Upper lobe of right lung (tissue), 1 donor: ENCODE data around the gene LARP1. TPM values are rescaled to one million over a fixed set of nuclear protein-coding genes. Genes with fewer than 3 reads are reported as not detected.

ENCODE experiments used
- ATAC-seq: fragments of 200-7000 bp; cut with Tn5 transposase; one replicate; pipeline ENCODE4 v1.9.1; 2020; ENCODE audit warnings: mild to moderate bottlenecking, moderate library complexity
- DNase-seq: peaks from one replicate; pipeline ENCODE4 v3.0.0-alpha.2; 2020
- H3K27ac ChIP-seq: fragments of 200-600 bp; one replicate; pipeline ENCODE4 v1.8.0; 2022
- H3K27me3 ChIP-seq: fragments of 200-600 bp; one replicate; pipeline ENCODE4 v1.8.0; 2022; ENCODE audit warnings: mild to moderate bottlenecking
- H3K36me3 ChIP-seq: fragments of 200-600 bp; one replicate; pipeline ENCODE4 v1.8.0; 2022
- H3K4me1 ChIP-seq: fragments of 200-600 bp; one replicate; pipeline ENCODE4 v1.8.0; 2022
- H3K4me3 ChIP-seq: fragments of 200-600 bp; one replicate; pipeline ENCODE4 v1.8.0; 2022; ENCODE audit warnings: mild to moderate bottlenecking
- H3K9me3 ChIP-seq: fragments of 200-600 bp; one replicate; pipeline ENCODE4 v1.8.0; 2022
- intact Hi-C: fragments of 100-400 bp; cut with DNase I; formaldehyde crosslinking; loops from one replicate; pipeline ENCODE4 v1.11.0; 2022
- total RNA-seq: library from RNA; stranded (reverse); fragmentation: NEBNext Ultra II Directional; extraction: Animal tissue kit (Norgen Biotek cat#: 25700); gene quantifications from one replicate; pipeline ENCODE4 v1.2.1, GENCODE V29; 2021
- TF ChIP-seq, protein P1 (sequence below): fragments of 200-600 bp; IDR thresholded peaks from one replicate; pipeline ENCODE4 v1.8.0; 2022; ENCODE audit warnings: antibody characterized with exemption
- donor health status: DM: no; HTN: yes; CAD: no; lungs with severe emphysema.

LARP1 gene
- total RNA-seq, 1 donor from 2014 or later: 151 TPM

GRCh38 chr5:154709368-154710305 lies 45.5 kb upstream of the LARP1 start:
- intact Hi-C loops: no loop called here
- peaks cover 9% of the 10 kb centered on the region for H3K4me1 ChIP-seq
- H3K36me3 ChIP-seq: no peaks in the 10 kb centered on the region
- TF ChIP-seq, protein P1, sequence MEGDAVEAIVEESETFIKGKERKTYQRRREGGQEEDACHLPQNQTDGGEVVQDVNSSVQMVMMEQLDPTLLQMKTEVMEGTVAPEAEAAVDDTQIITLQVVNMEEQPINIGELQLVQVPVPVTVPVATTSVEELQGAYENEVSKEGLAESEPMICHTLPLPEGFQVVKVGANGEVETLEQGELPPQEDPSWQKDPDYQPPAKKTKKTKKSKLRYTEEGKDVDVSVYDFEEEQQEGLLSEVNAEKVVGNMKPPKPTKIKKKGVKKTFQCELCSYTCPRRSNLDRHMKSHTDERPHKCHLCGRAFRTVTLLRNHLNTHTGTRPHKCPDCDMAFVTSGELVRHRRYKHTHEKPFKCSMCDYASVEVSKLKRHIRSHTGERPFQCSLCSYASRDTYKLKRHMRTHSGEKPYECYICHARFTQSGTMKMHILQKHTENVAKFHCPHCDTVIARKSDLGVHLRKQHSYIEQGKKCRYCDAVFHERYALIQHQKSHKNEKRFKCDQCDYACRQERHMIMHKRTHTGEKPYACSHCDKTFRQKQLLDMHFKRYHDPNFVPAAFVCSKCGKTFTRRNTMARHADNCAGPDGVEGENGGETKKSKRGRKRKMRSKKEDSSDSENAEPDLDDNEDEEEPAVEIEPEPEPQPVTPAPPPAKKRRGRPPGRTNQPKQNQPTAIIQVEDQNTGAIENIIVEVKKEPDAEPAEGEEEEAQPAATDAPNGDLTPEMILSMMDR: no peak
- ATAC-seq: no peak
- no peak for DNase-seq
- H3K27ac ChIP-seq: no peak overlapping the region
- no peak overlapping the region for H3K4me3 ChIP-seq
- H3K27me3 ChIP-seq: no peaks in the 10 kb centered on the region
- H3K9me3 ChIP-seq: no peaks in the 10 kb centered on the region

GRCh38 chr5:154712518-154713437 lies 42.4 kb upstream of the LARP1 start:
- peak; percentile 88 for ATAC-seq
- Histone ChIP-seq H3K27me3 (no peaks in the 10 kb centered on the region), H3K4me1 (peaks cover 11% of the 10 kb centered on the region), H3K27ac (peak overlapping the region; percentile 47), H3K4me3 (peak overlapping the region; percentile 30), H3K9me3 (no peaks in the 10 kb centered on the region), H3K36me3 (no peaks in the 10 kb centered on the region)
- intact Hi-C loops: no loop called here
- peak; percentile 77 for DNase-seq
- TF ChIP-seq, protein P1: no peak

DNA sequence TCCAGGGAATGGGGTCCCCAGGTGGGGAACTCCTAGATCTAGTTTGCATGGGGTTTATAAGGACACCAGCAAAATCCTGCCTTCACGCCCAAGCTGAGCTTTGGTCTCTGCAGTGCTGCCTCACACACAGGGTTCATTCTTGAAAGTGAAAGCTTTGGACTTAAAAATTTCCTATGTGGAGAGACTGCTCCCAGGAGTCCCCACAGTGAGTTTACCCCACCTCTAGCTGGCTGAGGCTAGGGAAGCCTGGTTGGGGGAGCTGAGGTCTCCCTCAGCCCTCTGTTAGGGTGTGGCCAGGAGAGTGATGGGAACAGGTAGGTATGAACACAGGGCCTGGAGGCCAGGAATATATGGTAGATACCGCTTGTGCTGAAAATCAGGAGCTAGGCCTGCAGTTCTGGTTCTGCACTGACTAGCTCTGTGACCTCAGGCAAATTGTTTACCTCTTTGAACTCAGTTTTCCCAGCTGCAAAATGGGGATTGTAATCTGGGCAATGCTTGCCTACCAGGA lies 41.5 kb upstream of the LARP1 start:
- ATAC-seq: peak; percentile 22
- Histone ChIP-seq H3K27me3 (no peaks in the 10 kb centered on the region), H3K9me3 (no peaks in the 10 kb centered on the region), H3K27ac (peak overlapping the region; percentile 47), H3K4me3 (peak overlapping the region; percentile 31), H3K4me1 (peaks cover 11% of the 10 kb centered on the region), H3K36me3 (no peaks in the 10 kb centered on the region)
- intact Hi-C loops: no loop called here
- DNase-seq: no peak
- TF ChIP-seq, protein P1: no peak

DNA sequence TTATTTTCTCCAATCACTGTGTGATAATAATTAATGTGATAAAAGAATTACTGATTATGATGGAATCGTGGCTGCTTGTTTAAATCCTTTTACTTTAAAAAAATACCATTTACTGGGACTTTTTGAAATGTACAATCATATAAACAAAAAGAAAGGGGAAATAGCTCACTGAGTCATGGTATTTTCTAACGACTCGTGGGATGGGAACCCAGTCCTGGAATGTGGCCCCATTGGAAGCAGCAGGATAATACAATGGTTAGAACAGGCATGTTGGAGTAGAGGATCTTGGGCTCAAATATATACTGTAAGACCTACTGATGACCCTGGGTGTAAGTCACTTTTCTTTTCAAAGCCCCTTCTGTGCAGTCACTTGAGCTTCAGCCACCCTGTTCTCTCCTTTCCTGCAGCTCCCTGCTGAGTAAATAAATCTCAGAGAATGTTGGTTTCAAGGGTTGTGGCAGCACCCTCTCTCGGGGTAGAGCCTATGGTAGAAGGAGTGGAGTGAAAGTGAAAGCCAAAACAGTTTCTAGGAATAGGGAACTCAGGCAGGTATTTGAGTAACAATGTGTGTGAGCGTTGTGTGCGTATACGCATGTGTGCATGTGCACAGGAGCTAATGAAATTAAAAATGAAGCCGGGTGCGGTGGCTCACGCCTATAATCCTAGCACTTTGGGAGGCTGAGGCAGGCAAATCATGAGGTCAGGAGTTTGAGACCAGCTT lies 40.8 kb upstream of the LARP1 start:
- DNase-seq (no peak), ATAC-seq (peak; percentile 90)
- Histone ChIP-seq H3K27ac (peak overlapping the region; percentile 68), H3K4me3 (peak overlapping the region; percentile 31), H3K4me1 (peaks cover 11% of the 10 kb centered on the region), H3K36me3 (no peaks in the 10 kb centered on the region), H3K9me3 (no peaks in the 10 kb centered on the region), H3K27me3 (no peaks in the 10 kb centered on the region)
- TF ChIP-seq, protein P1: no peak
- intact Hi-C loops: no loop called here

GRCh38 chr5:154721481-154722058 lies 33.6 kb upstream of the LARP1 start:
- no peaks in the 10 kb centered on the region for H3K4me1 ChIP-seq
- H3K27ac ChIP-seq: no peak overlapping the region
- H3K9me3 ChIP-seq: no peaks in the 10 kb centered on the region
- DNase-seq (no peak), ATAC-seq (no peak)
- TF ChIP-seq, protein P1: no peak
- H3K36me3 ChIP-seq: no peaks in the 10 kb centered on the region
- no peaks in the 10 kb centered on the region for H3K27me3 ChIP-seq
- intact Hi-C loops: no loop called here
- H3K4me3 ChIP-seq: no peak overlapping the region
